ENCODE measurements around the gene ITGB1BP1. TPM values are rescaled to one million over a fixed set of nuclear protein-coding genes. Genes with fewer than 3 reads are reported as not detected.
"Not testable (repeated sequence)": the region's sequence is repeated elsewhere in the genome, so short reads cannot be mapped to it uniquely, and the experiment has no call there.

Gene ITGB1BP1
- total RNA-seq, 1 donor from 2014 or later = 75.2 TPM

GRCh38 chr2:9400268-9401058, 22.9 kb downstream of the ITGB1BP1 start:
- no peak for DNase-seq (ENCODE audit: low spot score)

DNA sequence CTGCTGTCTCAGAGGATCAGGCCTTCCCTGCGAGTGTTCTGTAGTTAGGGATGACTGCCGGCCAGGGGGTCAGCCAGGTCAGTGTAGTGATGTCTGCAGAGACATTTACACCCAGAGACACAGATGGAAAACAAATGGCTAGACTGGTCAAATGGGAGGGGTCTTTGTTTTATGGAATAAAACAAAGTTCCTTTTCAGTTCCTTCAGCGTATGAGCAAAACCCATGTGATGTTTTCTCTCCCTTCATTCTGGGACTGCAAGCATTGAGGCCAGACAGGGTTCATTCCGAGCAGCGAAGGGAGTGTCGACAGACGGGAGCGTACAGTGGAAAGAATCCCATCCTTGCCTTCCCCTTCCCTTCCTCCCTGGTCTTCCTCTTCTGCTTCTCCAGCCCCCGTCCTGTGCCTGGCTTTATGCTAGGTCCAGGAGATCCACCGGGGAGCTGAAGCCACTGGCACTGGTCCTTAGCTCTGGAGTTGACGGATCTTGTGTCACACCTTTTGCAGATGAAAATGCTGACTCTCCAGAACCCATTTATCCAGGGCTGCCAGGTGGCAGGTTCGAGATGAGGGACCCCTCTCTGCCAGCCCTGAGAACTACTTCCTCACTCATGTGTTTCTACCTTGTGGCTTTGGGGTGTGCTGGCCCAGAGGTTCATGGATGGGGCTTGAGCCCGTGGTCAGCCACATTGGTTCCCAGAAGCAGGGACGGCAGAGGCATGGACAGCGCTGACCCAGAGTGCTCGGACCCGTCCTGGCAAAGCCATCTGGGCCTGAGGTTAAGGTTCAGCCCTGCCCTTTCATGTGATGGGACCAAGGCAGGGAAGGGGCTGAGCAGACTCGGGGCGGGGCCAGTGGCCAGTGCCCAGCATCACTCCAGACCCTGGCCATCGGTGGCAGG, 24.2 kb downstream of the ITGB1BP1 start:
- no peak for DNase-seq (ENCODE audit: low spot score)

DNA sequence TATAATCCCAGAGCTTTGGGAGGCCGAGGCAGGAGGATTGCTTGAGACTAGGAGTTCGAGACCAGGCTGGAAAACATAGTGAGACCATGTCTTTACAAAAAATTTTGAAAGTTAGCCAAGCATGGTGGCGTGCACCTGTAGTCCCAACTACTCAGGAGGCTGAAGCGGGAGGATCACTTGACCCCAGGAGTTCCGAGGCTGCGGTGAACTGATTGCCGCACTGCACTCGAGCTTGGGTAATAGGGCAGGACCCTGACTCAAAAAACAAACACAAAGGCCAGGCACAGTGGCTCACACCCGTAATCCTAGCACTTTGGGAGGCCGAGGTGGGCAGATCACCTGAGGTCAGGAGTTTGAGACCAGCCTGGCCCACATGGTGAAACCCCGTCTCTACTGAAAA, 25.1 kb downstream of the ITGB1BP1 start:
- DNase-seq (ENCODE audit: low spot score) = not testable (repeated sequence)

DNA sequence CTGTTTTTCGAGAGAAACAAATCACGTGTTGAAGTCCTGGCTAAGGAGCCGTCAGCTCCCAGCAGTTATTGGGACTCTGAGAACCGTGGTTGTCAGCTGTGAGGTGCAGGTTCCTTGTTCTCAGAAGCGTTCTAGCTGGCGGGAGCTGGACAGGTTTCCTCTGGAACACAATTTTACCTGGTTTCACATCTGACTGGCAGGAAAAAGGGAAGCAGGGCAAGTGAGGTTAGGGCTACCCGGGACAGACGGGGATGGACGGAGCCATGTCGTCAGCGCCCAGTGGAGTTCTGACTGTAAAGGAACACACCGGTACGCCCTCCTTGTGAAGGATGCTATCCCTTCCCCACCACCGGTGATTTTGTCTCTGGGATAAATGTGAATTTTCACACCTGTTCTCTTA, 26.1 kb downstream of the ITGB1BP1 start:
- DNase-seq (ENCODE audit: low spot score) = no peak

DNA sequence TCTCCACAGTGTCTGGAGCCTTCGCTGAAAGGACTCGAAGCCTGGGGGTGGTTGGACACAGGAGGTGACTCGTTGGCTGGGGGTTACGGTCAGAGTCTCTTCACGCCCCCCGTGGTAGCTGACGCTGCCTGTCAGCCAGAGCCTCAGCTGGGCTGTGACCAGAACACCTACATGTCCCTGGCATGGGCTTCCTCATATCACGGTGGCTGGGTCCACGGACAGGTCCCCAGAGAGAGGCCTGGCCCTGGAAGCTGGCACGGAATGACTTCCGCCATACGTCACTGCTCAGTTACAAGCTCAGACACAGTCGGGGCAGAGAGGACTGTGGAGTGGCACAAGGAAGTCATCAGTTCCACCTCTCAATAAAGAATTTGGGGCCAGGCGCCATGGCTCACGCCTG, 28.5 kb downstream of the ITGB1BP1 start:
- no peak for DNase-seq (ENCODE audit: low spot score)

GRCh38 chr2:9392898-9393765, 30.2 kb downstream of the ITGB1BP1 start:
- DNase-seq (ENCODE audit: low spot score) = no peak

DNA sequence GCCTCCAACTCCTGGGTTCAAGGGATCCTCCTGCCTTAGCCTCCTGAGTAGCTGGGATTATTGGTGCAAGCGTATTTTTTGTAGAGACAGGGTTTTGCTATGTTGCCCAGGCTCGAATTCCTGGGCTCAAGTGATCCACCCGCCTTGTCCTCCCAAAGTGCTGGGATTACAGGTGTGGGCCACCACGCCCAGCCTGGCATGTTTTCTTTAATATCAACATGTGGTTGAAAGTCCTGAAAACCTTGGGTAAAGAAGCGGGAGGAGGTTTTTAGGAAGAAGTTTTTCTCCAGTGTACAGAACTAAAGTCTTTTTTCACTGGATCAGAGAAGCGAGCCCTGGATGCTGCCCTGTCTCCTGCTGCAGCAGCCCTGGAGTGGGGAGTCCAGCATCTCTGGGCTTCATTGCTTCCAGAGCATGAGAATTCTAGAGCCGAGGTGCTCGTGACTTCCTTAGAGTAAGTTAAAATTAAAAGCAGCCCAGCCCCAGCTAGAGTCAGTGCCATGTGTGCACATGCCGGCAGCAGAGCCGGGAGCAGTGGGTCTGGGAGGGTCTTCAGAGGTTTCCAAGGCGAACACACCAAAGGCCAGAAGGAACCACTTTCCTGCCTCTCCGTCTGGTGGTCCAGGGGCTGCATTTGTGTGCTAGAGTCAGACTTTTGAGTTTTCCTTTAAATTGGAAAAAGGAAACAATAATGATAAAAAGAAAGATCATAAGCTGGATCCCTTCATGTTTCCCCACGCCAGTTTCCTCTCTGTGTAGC, 31.2 kb downstream of the ITGB1BP1 start:
- no peak for DNase-seq (ENCODE audit: low spot score)

GRCh38 chr2:9390991-9391390, 32.3 kb downstream of the ITGB1BP1 start:
- DNase-seq (ENCODE audit: low spot score) = no peak

DNA sequence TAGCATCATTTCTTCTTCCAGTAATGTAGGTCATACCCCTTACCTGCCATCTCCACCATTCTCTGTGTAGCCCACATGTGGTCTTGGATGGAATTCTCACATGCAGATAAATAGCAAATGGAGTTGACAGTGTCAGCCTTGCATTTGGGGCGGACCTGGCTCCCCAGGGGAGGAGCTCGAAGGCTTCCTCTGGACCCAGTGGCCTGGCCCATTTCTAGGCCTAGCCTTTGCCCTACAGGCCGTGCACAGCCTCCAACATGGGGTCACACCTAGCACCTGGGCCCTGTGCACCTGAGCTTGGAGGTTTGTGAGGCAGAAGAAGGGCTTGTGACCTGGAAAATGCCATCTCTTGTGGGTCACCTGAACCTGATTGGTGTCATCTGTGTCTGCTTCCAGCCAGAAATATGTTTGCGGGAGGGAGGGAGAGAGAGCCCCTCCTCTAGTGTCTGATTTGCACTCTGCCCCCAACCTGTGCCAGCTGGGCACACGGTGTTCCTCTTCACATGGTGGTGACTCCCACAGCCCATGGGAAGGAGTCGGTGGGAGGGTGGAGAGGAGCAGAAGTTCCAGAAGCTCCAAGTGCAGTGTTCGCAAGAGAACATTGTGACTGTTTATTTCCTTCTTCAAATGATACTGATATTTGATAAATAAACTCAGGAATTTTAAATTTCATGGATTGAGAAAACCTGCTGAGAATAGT, 33.0 kb downstream of the ITGB1BP1 start:
- DNase-seq (ENCODE audit: low spot score) = no peak

DNA sequence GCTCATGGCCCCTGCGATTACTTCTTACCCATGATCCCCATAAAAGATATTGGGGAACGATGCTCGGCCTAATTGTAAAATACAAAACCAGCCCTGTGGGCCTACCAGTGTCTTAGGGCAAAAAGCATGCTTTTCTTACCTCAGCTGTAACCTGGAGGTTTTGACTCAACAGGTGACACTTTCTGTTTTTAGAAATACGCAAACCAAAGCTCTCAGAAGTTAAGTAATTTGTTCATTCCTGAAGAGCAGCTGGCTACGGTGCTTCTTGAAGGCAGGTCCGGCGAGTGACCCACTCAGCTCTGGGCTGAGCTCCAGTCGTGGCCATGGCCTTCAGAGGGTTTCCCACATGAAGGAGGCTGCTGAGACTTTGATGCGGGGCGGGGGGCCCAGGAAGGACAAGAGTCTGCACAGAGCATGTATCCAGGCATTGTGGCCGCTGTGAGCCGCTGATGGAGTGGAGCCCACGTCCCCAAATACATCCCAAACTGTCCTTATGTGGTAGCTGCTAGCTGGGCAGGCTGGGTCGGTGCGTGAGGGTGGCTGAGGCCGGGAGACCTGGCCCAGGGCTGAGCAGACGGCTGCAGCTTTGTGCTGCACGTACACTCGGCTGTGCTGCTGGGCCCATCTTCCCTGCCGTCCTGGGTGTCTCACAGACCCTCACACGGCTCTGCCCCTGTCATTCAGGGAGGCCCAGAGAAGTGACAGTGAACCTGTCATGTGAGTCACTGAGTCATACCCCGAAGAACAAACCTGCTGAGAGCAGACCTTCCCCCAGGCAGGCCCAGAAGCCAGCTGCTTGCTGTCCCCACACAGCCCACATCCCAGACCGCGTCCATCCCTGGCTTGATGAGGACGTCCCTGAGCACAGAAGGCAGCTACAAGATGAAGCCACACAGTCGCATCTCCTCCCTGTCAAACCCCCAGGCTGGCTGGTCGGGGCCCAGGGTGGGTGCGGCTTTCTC, 34.1 kb downstream of the ITGB1BP1 start:
- DNase-seq (ENCODE audit: low spot score) = no peak

- no peak for DNase-seq (ENCODE audit: low spot score)
These were observed 35.1 kb downstream of the ITGB1BP1 start for GRCh38 chr2:9388199-9388681.

- DNase-seq (ENCODE audit: low spot score) = no peak
These were observed 37.5 kb downstream of the ITGB1BP1 start for GRCh38 chr2:9385841-9386240.

GRCh38 chr2:9384521-9384920, 38.8 kb downstream of the ITGB1BP1 start:
- no peak for DNase-seq (ENCODE audit: low spot score)

DNA sequence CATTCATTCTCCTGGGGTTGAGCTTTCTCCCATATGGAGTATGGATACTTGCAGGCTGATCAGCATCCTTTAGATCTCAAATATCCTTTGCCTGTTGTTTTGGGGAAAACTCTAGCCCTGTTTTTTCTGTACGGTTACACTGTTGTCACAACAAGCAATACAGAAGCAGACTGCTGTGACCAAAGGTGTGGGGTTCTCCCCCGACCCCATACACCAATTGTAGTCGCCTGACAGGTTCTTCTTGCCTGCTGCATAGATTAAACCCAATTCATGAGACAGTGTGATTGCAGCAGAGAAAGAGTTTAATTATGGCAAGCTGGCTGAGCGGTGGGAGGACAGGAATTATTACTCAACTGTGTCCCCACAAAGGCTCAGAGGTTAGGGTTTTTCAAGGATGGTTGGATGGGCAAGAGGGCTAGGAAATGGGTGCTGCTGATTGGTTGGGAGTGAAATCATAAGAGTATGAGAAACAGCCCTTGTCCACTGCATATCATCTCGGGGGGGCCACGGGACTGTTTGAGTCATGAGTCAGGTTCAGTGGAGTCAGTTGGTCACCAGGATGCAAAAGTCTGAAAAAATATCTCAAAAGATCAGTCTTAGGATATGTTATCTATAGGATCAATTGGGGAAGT, 40.6 kb downstream of the ITGB1BP1 start:
- DNase-seq (ENCODE audit: low spot score) = no peak

GRCh38 chr2:9380702-9381628, 42.4 kb downstream of the ITGB1BP1 start:
- no peak for DNase-seq (ENCODE audit: low spot score)

DNA sequence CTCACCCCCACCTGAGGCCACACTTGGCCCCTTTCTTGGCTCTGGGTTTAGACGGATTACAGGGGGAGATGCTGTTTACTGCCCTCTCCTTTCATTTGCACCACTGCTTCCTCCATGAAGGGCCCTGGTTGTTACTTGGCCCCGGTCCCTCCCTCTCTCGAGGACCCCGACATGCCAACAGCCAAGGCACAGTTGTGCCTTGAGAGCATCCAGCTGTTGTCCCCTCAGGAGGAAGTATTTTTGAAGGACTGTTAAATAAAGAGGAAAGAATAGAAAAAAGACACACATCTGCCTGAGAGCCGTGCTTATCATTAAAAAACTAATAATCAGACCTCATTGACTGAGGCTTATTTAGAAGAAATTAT, 44.0 kb downstream of the ITGB1BP1 start:
- no peak for DNase-seq (ENCODE audit: low spot score)
